Vagina (tissue), 2 donors: Measurements from ENCODE around the gene PRXL2B.

Experiments
- CTCF ChIP-seq, 3 experiments: fragments of 450-650 bp in 2 of 3; fragments of 200-600 bp in 1 of 3; sonication (generic) in 1 of 3; IDR thresholded peaks; one replicate each; pipeline ENCODE4 v1.5.1; 2017 to 2019; ENCODE audit warnings: antibody characterized with exemption in 3 of 3, mild to moderate bottlenecking in 2 of 3, moderate library complexity in 2 of 3
- POLR2AphosphoS5 ChIP-seq, 2 donors: sonication (generic); formaldehyde crosslinking; IDR thresholded peaks; one replicate each; pipeline ENCODE4 v1.9.0; 2017; ENCODE audit warnings: antibody characterized with exemption in 2 of 2, mild to moderate bottlenecking in 2 of 2, low read depth in 1 of 2; ENCODE audit not compliant: insufficient read depth in 1 of 2

DNA sequence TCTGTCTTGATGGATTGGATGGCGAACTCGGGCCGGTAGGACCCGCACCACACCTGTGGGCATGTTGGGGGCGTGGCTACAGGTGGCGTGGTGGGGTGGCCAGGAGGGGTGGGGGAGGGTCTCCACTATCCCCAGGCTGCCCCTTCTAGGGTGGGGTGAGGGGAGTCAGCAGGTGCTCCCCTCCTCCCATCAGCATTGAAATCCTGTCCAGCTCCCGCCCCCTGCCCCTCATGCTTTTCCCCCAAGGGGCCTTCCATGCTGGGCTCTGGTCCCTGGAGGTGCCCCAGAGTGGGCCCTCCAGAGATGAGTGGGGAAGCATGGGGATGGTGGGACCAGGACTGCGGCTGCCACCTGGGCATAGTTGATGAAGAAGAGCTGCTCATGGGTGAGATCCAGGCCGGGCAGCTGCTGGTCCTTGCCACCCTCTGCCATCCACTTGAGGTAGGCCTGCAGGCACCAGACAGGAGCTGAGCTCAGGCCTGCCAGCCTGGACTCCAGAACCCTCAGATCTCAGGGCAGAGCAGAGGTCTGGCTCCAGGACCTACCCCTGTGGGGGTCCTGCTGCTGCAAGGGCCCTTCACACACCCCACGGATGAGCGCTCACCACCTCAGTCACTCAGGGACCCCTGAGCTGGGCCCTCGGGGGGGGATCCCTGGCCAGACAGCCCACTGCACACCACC lies 5.1 kb downstream of the PRXL2B start:
- TF ChIP-seq CTCF (IDR thresholded peaks at IDR 0.05), result no peak
- no peak for TF ChIP-seq POLR2AphosphoS5 (IDR thresholded peaks at IDR 0.05; ENCODE audit: insufficient read depth in 1 of 2, low read depth in 1 of 2)
